H9 (cell line): ENCODE measurements around the gene ARHGAP15. TPM values are rescaled to one million over a fixed set of nuclear protein-coding genes. Genes with fewer than 3 reads are reported as not detected.

Source experiments
- DNase-seq: peaks from one replicate; pipeline ENCODE4 v3.0.0-alpha.2; 2017
- H2AFZ ChIP-seq: one replicate; pipeline ENCODE4 v1.6.1; 2013; ENCODE audit warnings: mild to moderate bottlenecking, low read length, control low read depth, moderate library complexity
- H2AK5ac ChIP-seq: 2 replicates; pipeline ENCODE4 v1.6.1; 2013; ENCODE audit warnings: low read length, control low read depth, mixed read lengths; ENCODE audit not compliant: insufficient read length
- H2BK120ac ChIP-seq: one replicate; pipeline ENCODE4 v1.6.1; 2013; ENCODE audit warnings: low read depth, mild to moderate bottlenecking, low read length, control low read depth, inconsistent platforms; ENCODE audit not compliant: poor library complexity, severe bottlenecking
- H2BK12ac ChIP-seq: 2 replicates; pipeline ENCODE4 v1.6.1; 2013; ENCODE audit warnings: low read length, control low read depth, mixed read lengths, low read depth; ENCODE audit not compliant: insufficient read length
- H2BK15ac ChIP-seq: 2 replicates; pipeline ENCODE4 v1.6.1; 2013; ENCODE audit warnings: low read depth, low read length, control low read depth
- H2BK20ac ChIP-seq: one replicate; pipeline ENCODE4 v1.6.1; 2013; ENCODE audit warnings: low read depth, mild to moderate bottlenecking, low read length, control low read depth, inconsistent platforms; ENCODE audit not compliant: poor library complexity, severe bottlenecking
- H2BK5ac ChIP-seq: 2 replicates; pipeline ENCODE4 v1.6.1; 2013; ENCODE audit warnings: low read length, control low read depth, mixed read lengths; ENCODE audit not compliant: insufficient read length
- H3K14ac ChIP-seq: 2 replicates; pipeline ENCODE4 v1.6.1; 2013; ENCODE audit warnings: low read length, control low read depth; ENCODE audit not compliant: insufficient read depth
- H3K18ac ChIP-seq: 2 replicates; pipeline ENCODE4 v1.6.1; 2013; ENCODE audit warnings: low read depth, mild to moderate bottlenecking, mixed read lengths, low read length, control low read depth; ENCODE audit not compliant: insufficient read length
- H3K23ac ChIP-seq: 2 replicates; pipeline ENCODE4 v1.6.1; 2013; ENCODE audit warnings: low read length, control low read depth, mixed read lengths, low read depth; ENCODE audit not compliant: insufficient read length
- H3K23me2 ChIP-seq: 2 replicates; pipeline ENCODE4 v1.6.1; 2013; ENCODE audit warnings: low read depth, mild to moderate bottlenecking, mixed read lengths, low read length, control low read depth; ENCODE audit not compliant: insufficient read length, poor library complexity, severe bottlenecking
- H3K27ac ChIP-seq: 2 replicates; pipeline ENCODE4 v1.5.1; 2013; ENCODE audit warnings: low read length, control low read depth, mixed read lengths, low read depth; ENCODE audit not compliant: insufficient read length
- H3K27me3 ChIP-seq: 2 replicates; pipeline ENCODE4 v1.6.1; 2013; ENCODE audit warnings: low read length, control low read depth, inconsistent platforms; ENCODE audit not compliant: insufficient read depth
- H3K4ac ChIP-seq: 2 replicates; pipeline ENCODE4 v1.6.1; 2013; ENCODE audit warnings: low read depth, mild to moderate bottlenecking, control low read depth, inconsistent platforms, low read length, moderate library complexity
- H3K4me1 ChIP-seq: 2 replicates; pipeline ENCODE4 v1.6.1; 2013; ENCODE audit warnings: low read length, control low read depth, inconsistent platforms; ENCODE audit not compliant: insufficient read depth
- H3K4me2 ChIP-seq: 2 replicates; pipeline ENCODE4 v1.6.1; 2013; ENCODE audit warnings: low read length, control low read depth, mixed read lengths; ENCODE audit not compliant: insufficient read length, insufficient read depth
- H3K56ac ChIP-seq: 2 replicates; pipeline ENCODE4 v1.6.1; 2013; ENCODE audit warnings: low read depth, mild to moderate bottlenecking, mixed read lengths, low read length, control low read depth; ENCODE audit not compliant: insufficient read length
- H3K79me1 ChIP-seq: 2 replicates; pipeline ENCODE4 v1.6.1; 2013; ENCODE audit warnings: low read depth, mild to moderate bottlenecking, moderate library complexity, low read length, control low read depth, inconsistent platforms; ENCODE audit not compliant: insufficient read depth, poor library complexity, severe bottlenecking
- H3K79me2 ChIP-seq: 2 replicates; pipeline ENCODE4 v1.6.1; 2013; ENCODE audit warnings: low read length, control low read depth, inconsistent platforms; ENCODE audit not compliant: insufficient read depth
- H3K9ac ChIP-seq: 2 replicates; pipeline ENCODE4 v1.6.1; 2013; ENCODE audit warnings: low read length, control low read depth, mixed read lengths; ENCODE audit not compliant: insufficient read length; ENCODE audit errors: extremely low read depth
- H3K9me3 ChIP-seq: one replicate; pipeline ENCODE4 v1.6.1; 2013; ENCODE audit warnings: low read depth, low read length, inconsistent platforms; ENCODE audit not compliant: control insufficient read depth
- H3T11ph ChIP-seq: one replicate; pipeline ENCODE4 v1.6.1; 2013; ENCODE audit warnings: mild to moderate bottlenecking, low read length, control low read depth, inconsistent platforms
- H4K20me1 ChIP-seq: one replicate; pipeline ENCODE4 v1.6.1; 2013; ENCODE audit not compliant: control insufficient read depth, insufficient read length, insufficient read depth
- H4K5ac ChIP-seq: 2 replicates; pipeline ENCODE4 v1.6.1; 2013; ENCODE audit warnings: low read depth, mild to moderate bottlenecking, mixed read lengths, low read length, control low read depth; ENCODE audit not compliant: insufficient read length
- H4K8ac ChIP-seq: replicated peaks from 2 replicates; pipeline ENCODE4 v1.6.1; 2013; ENCODE audit warnings: low read length, control low read depth, mixed read lengths, low read depth; ENCODE audit not compliant: insufficient read length
- H4K91ac ChIP-seq: 2 replicates; pipeline ENCODE4 v1.6.1; 2013; ENCODE audit warnings: low read depth, mild to moderate bottlenecking, moderate library complexity, mixed read lengths, low read length, control low read depth; ENCODE audit not compliant: insufficient read length
- H3K27ac Mint-ChIP-seq, 3 experiments: 2 replicates in 2 of 3; 3 replicates in 1 of 3; pipeline ENCODE4 v1.8.0; 2020 to 2021; ENCODE audit warnings: mixed read lengths in 3 of 3, mild to moderate bottlenecking in 1 of 3, moderate library complexity in 1 of 3
- H3K27me3 Mint-ChIP-seq: 2 replicates; pipeline ENCODE4 v1.8.0; 2021; ENCODE audit warnings: low read depth, mild to moderate bottlenecking, moderate library complexity, mixed read lengths
- H3K36me3 Mint-ChIP-seq, 3 experiments: 2 replicates in 2 of 3; 3 replicates in 1 of 3; pipeline ENCODE4 v1.8.0; 2020 to 2021; ENCODE audit warnings: low read depth in 3 of 3, mixed read lengths in 3 of 3; ENCODE audit not compliant: insufficient read depth in 1 of 3
- H3K4me1 Mint-ChIP-seq, 2 experiments: 2 replicates each; pipeline ENCODE4 v1.8.0; 2020; ENCODE audit warnings: mixed read lengths in 2 of 2
- H3K4me3 Mint-ChIP-seq, 2 experiments: 2 replicates in 1 of 2; 3 replicates in 1 of 2; pipeline ENCODE4 v1.8.0; 2020 to 2021; ENCODE audit warnings: mild to moderate bottlenecking in 2 of 2, mixed read lengths in 2 of 2, moderate library complexity in 1 of 2
- H3K9me3 Mint-ChIP-seq, 2 experiments: 2 replicates in 1 of 2; 3 replicates in 1 of 2; pipeline ENCODE4 v1.8.0; 2020; ENCODE audit warnings: mild to moderate bottlenecking in 2 of 2, mixed read lengths in 2 of 2, moderate library complexity in 1 of 2
- CTCF ChIP-seq: fragments of 200-600 bp; sonication (generic); conservative IDR thresholded peaks from 3 replicates; pipeline ENCODE4 v1.8.0; 2021; ENCODE audit warnings: antibody characterized with exemption, mild to moderate bottlenecking
- WGBS: extraction: QIAGEN DNeasy Blood & Tissue Kit; methylation state at CpG from one replicate; pipeline ENCODE4 v1.1.7; 2013; ENCODE audit warnings: missing lambda C conversion rate, low lambda C conversion rate, mixed read lengths; ENCODE audit not compliant: insufficient read length; ENCODE audit errors: extremely low coverage; 5-methylcytosine and 5-hydroxymethylcytosine counted together
- total RNA-seq: library from RNA; stranded (reverse); gene quantifications from 2 replicates; pipeline ENCODE4 v1.2.1, GENCODE V29; 2021

Gene ARHGAP15
- total RNA-seq, 1 experiment from 2014 or later = not detected

DNA sequence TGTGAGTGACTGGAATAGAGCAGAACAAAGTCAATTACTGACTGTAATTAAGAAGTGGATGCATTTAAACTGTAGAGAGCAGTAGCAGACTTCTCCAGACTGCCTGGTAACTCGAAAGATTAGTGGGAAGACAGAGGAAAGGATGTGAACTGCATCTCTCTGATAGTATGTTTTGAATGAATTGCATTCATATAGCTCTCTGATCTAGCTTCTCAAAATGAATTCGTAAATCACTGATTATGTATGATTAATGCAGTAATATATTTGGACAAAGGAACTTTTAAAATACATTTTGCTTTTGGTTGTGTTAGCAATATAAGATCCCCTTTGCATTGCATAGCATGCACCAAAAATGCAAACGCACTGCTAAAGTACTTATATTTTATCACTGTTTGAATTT is 304.0 kb downstream of the ARHGAP15 start:
- no peak overlapping the region for H3K4ac ChIP-seq
- no peak overlapping the region; a peak in 1 of 7 replicates for H3K27ac Mint-ChIP-seq
- H4K8ac ChIP-seq = no peak overlapping the region
- no peak overlapping the region for H3K9ac ChIP-seq
- H3K4me1 ChIP-seq = no peaks in the 10 kb centered on the region
- H3K9me3 Mint-ChIP-seq = no peaks in the 10 kb centered on the region
- no peak overlapping the region for H2BK20ac ChIP-seq
- H2BK12ac ChIP-seq = no peak overlapping the region
- H3K79me1 ChIP-seq = no peaks in the 10 kb centered on the region
- WGBS = no CpG with 5 or more reads among the region's 3 CpGs
- H3T11ph ChIP-seq = no peak overlapping the region
- no peak overlapping the region for H4K5ac ChIP-seq
- H4K91ac ChIP-seq = no peak overlapping the region
- no peak overlapping the region for H2BK5ac ChIP-seq
- no peaks in the 10 kb centered on the region for H3K4me1 Mint-ChIP-seq
- no peak overlapping the region for H2BK15ac ChIP-seq
- no peaks in the 10 kb centered on the region for H4K20me1 ChIP-seq
- H3K9me3 ChIP-seq = no peaks in the 10 kb centered on the region
- no peaks in the 10 kb centered on the region for H3K23me2 ChIP-seq
- TF ChIP-seq CTCF = peak; percentile 30; the same call in 2 of the 3 replicates
- H2AFZ ChIP-seq = no peak overlapping the region
- no peak overlapping the region for H3K56ac ChIP-seq
- no peak overlapping the region for H3K4me3 Mint-ChIP-seq
- H3K27ac ChIP-seq = no peak overlapping the region
- H3K27me3 Mint-ChIP-seq = no peaks in the 10 kb centered on the region
- no peak overlapping the region for H3K14ac ChIP-seq
- H2AK5ac ChIP-seq = no peak overlapping the region
- H3K27me3 ChIP-seq = no peaks in the 10 kb centered on the region
- no peak overlapping the region for H2BK120ac ChIP-seq
- H3K18ac ChIP-seq = no peak overlapping the region
- H3K23ac ChIP-seq = no peak overlapping the region
- no peaks in the 10 kb centered on the region for H3K79me2 ChIP-seq
- no peak for DNase-seq
- no peaks in the 10 kb centered on the region for H3K36me3 Mint-ChIP-seq
- no peak overlapping the region for H3K4me2 ChIP-seq
